ENCODE measurements around the gene PGM5. TPM values are rescaled to one million over a fixed set of nuclear protein-coding genes. Genes with fewer than 3 reads are reported as not detected.

PGM5 gene
- total and polyA plus RNA-seq, 2 experiments from 2014 or later, result not detected

- no peak for TF ChIP-seq CTCF (conservative IDR thresholded peaks at IDR 0.05; ENCODE audit: low read depth in 2 of 2)
These were observed 136.4 kb downstream of the PGM5 start (continued) for GRCh38 chr9:68492806-68493205.

GRCh38 chr9:68493541-68493940 lies 137.1 kb downstream of the PGM5 start:
- Histone ChIP-seq H3K9me2 (ENCODE audit: insufficient read depth) (no peaks in the 10 kb centered on the region), H3K79me2 (replicated peaks; ENCODE audit: insufficient read depth) (no peaks in the 10 kb centered on the region), H3K4me2 (no peak overlapping the region), H3K27ac (ENCODE audit: low read depth) (no peak overlapping the region), H3F3A (replicated peaks; ENCODE audit: low read depth) (no peaks in the 10 kb centered on the region), H3K4me1 (ENCODE audit: insufficient read depth) (no peaks in the 10 kb centered on the region), H4K20me1 (replicated peaks; ENCODE audit: insufficient read depth) (no peaks in the 10 kb centered on the region), H2AFZ (no peak overlapping the region), H3K36me3 (ENCODE audit: insufficient read depth) (no peaks in the 10 kb centered on the region), H3K4me3 (no peak overlapping the region), H3K27me3 (ENCODE audit: insufficient read depth) (peaks cover 79% of the 10 kb centered on the region)
- DNase-seq (ENCODE audit: low spot score) (no peak), ATAC-seq (no peak)
- no peak overlapping the region for H3K27ac Mint-ChIP-seq
- H3K4me3 Mint-ChIP-seq, result no peak overlapping the region
- no peaks in the 10 kb centered on the region for H3K4me1 Mint-ChIP-seq
- H3K36me3 Mint-ChIP-seq (ENCODE audit: low read depth), result no peaks in the 10 kb centered on the region
- H3K9me3 Mint-ChIP-seq, result no peaks in the 10 kb centered on the region
- peaks cover 14% of the 10 kb centered on the region for H3K27me3 Mint-ChIP-seq (ENCODE audit: insufficient read depth, low read depth, poor library complexity)
- TF ChIP-seq CREB1 (CRISPR knock-in tag; IDR thresholded peaks at IDR 0.05; ENCODE audit: low read depth) (no peak), ZNF114 (CRISPR knock-in tag; IDR thresholded peaks at IDR 0.05) (no peak), ZNF331 (CRISPR knock-in tag; IDR thresholded peaks at IDR 0.05; ENCODE audit: low read depth) (no peak), ETS1 (IDR thresholded peaks at IDR 0.05) (no peak), STAT1 (IDR thresholded peaks at IDR 0.05; ENCODE audit: unreplicated experiment) (no peak), JUNB (IDR thresholded peaks at IDR 0.05; ENCODE audit: unreplicated experiment) (no peak), EZH2 (IDR thresholded peaks at IDR 0.05; ENCODE audit: low read depth, unreplicated experiment) (no peak), CTCF (conservative IDR thresholded peaks at IDR 0.05; ENCODE audit: low read depth in 2 of 2) (no peak), EZH2phosphoT487 (IDR thresholded peaks at IDR 0.05; ENCODE audit: unreplicated experiment) (no peak), REST (IDR thresholded peaks at IDR 0.05; ENCODE audit: unreplicated experiment) (no peak), NANOG (IDR thresholded peaks at IDR 0.05; ENCODE audit: borderline replicate concordance) (no peak)

Data from GM23338 (cell line).